ENCODE results near the gene GYPC.

- TF ChIP-seq E2F4 (CRISPR knock-in tag; IDR thresholded peaks at IDR 0.05; ENCODE audit: borderline replicate concordance, low read depth) (no peak), CTCF (IDR thresholded peaks at IDR 0.05) (no peak), ZNF232 (CRISPR knock-in tag; IDR thresholded peaks at IDR 0.05) (no peak), JUN (CRISPR knock-in tag; IDR thresholded peaks at IDR 0.05) (no peak), ESRRA (CRISPR knock-in tag; IDR thresholded peaks at IDR 0.05; ENCODE audit: borderline replicate concordance) (no peak), SMAD3 (CRISPR knock-in tag; IDR thresholded peaks at IDR 0.05; ENCODE audit: borderline replicate concordance) (no peak), USF2 (CRISPR knock-in tag; IDR thresholded peaks at IDR 0.05) (no peak), IRF2 (CRISPR knock-in tag; IDR thresholded peaks at IDR 0.05; ENCODE audit: borderline replicate concordance, low read depth) (no peak), ZMAT4 (CRISPR knock-in tag; IDR thresholded peaks at IDR 0.05) (no peak), ZNF416 (CRISPR knock-in tag; IDR thresholded peaks at IDR 0.05) (no peak), NR3C1 (CRISPR knock-in tag; conservative IDR thresholded peaks at IDR 0.05; ENCODE audit: low read depth) (no peak), ZBTB21 (CRISPR knock-in tag; IDR thresholded peaks at IDR 0.05; ENCODE audit: borderline replicate concordance) (no peak)
- TF ChIP-seq, protein P1, sequence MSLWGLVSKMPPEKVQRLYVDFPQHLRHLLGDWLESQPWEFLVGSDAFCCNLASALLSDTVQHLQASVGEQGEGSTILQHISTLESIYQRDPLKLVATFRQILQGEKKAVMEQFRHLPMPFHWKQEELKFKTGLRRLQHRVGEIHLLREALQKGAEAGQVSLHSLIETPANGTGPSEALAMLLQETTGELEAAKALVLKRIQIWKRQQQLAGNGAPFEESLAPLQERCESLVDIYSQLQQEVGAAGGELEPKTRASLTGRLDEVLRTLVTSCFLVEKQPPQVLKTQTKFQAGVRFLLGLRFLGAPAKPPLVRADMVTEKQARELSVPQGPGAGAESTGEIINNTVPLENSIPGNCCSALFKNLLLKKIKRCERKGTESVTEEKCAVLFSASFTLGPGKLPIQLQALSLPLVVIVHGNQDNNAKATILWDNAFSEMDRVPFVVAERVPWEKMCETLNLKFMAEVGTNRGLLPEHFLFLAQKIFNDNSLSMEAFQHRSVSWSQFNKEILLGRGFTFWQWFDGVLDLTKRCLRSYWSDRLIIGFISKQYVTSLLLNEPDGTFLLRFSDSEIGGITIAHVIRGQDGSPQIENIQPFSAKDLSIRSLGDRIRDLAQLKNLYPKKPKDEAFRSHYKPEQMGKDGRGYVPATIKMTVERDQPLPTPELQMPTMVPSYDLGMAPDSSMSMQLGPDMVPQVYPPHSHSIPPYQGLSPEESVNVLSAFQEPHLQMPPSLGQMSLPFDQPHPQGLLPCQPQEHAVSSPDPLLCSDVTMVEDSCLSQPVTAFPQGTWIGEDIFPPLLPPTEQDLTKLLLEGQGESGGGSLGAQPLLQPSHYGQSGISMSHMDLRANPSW (CRISPR knock-in tag; conservative IDR thresholded peaks at IDR 0.05; ENCODE audit: low read depth) = no peak
Observed at GRCh38 chr2:126639276-126639675, 16.7 kb upstream of the GYPC start.
